Activated T-helper 17 cell treated with anti-CD3 and anti-CD28 coated beads, Interleukin-2, amount 50 U/mL, for 72 hours (primary cell): ENCODE data around the gene PLCL2. TPM values are rescaled to one million over a fixed set of nuclear protein-coding genes. Genes with fewer than 3 reads are reported as not detected.

Experiments
- ATAC-seq: fragments of 150-1000 bp; cut with Tn5 transposase; replicated peaks from 2 replicates; pipeline ENCODE4 v1.10.0; 2021; ENCODE audit warnings: mild to moderate bottlenecking, moderate library complexity
- H3K27ac Mint-ChIP-seq: one replicate; pipeline ENCODE4 v1.8.0; 2022; ENCODE audit warnings: mixed read lengths
- H3K27me3 Mint-ChIP-seq: one replicate; pipeline ENCODE4 v1.8.0; 2022; ENCODE audit warnings: mixed read lengths
- H3K36me3 Mint-ChIP-seq: one replicate; pipeline ENCODE4 v1.8.0; 2022; ENCODE audit warnings: low read depth, mild to moderate bottlenecking, mixed read lengths
- H3K4me1 Mint-ChIP-seq: one replicate; pipeline ENCODE4 v1.8.0; 2022; ENCODE audit warnings: mixed read lengths
- H3K4me3 Mint-ChIP-seq: one replicate; pipeline ENCODE4 v1.8.0; 2022; ENCODE audit warnings: mild to moderate bottlenecking, mixed read lengths
- H3K9me3 Mint-ChIP-seq: one replicate; pipeline ENCODE4 v1.8.0; 2022; ENCODE audit warnings: mixed read lengths
- total RNA-seq, 2 donors: library from RNA; stranded (reverse); gene quantifications; one replicate each; pipeline ENCODE4 v1.2.3, GENCODE V29; 2022

PLCL2 gene
- total RNA-seq, 2 donors from 2014 or later, result 15.1 to 16.2 TPM

DNA sequence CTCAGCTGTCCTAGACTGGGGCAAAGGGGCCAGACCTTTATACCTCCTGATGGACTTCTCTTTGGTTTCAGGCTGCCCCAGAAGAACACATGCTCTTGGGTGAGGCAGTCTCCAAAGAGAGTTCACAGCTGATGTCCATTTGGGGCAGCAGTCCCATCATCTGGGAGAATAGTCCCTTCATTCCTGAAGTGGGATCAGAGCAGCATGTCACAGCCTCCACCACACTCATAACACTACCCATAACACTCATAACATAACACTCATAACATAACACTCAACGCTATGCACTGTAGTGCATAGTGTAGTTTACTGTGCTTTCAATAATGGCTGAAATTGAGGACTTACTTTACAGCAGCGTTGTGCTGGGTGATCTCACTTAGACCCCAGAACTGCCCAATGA lies 36.7 kb upstream of the PLCL2 start:
- Mint-ChIP-seq H3K27ac (peak overlapping the region; percentile 34), H3K9me3 (peaks cover 6% of the 10 kb centered on the region), H3K36me3 (no peaks in the 10 kb centered on the region)

DNA sequence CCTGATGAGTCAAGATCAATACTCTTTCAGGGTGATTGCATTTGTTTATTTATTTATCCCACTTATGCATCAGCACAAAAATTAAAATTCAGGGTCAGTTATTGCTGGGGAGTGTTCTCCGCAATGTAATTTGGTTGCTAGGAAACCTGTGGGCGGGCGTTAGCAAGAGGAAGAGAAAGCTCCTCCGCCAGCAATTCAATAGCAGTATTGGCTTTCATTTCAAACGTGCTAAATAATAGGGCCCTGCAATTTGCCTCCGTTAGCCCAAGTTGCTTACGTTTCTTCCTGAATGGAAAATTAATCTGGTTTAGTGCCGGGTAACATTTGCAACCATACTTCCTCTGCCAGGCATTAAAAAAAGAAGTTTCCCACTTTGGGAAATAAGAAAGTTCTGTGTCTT lies 35.5 kb upstream of the PLCL2 start:
- Mint-ChIP-seq H3K4me1 (peaks cover 33% of the 10 kb centered on the region), H3K36me3 (no peaks in the 10 kb centered on the region), H3K4me3 (peak overlapping the region; percentile 71), H3K27ac (peak overlapping the region; percentile 87), H3K9me3 (peaks cover 6% of the 10 kb centered on the region), H3K27me3 (no peaks in the 10 kb centered on the region)
- ATAC-seq, result peak; percentile 65

More for the DNA sequence above, 36.7 kb upstream of the PLCL2 start:
- no peaks in the 10 kb centered on the region for H3K27me3 Mint-ChIP-seq
- ATAC-seq, result peak; percentile 92
- H3K4me1 Mint-ChIP-seq, result peaks cover 34% of the 10 kb centered on the region
- peak overlapping the region; percentile 29 for H3K4me3 Mint-ChIP-seq

DNA sequence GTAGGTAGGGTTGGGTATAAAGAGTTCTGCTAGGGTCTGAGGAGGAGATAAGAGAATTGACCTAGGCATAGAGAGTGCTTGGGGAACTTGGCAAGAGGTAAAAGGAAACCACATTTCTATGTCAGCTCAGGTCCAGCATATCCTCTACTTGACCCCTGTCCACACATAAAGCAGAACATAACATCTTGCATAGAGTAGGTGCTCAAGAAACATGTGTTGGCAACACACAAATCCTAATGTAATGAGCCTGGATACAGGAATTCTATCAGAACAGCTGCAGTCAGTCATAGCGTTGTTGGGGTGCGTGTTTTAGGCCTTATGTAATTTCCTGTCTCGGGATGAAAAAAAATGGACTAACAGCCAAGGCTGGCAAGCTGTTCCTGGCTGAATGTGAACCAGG lies 35.0 kb upstream of the PLCL2 start:
- ATAC-seq, result no peak
- H3K27ac Mint-ChIP-seq, result peak overlapping the region; percentile 87
- peaks cover 31% of the 10 kb centered on the region for H3K4me1 Mint-ChIP-seq
- H3K36me3 Mint-ChIP-seq, result no peaks in the 10 kb centered on the region
- peak overlapping the region; percentile 71 for H3K4me3 Mint-ChIP-seq
- H3K27me3 Mint-ChIP-seq, result no peaks in the 10 kb centered on the region
- H3K9me3 Mint-ChIP-seq, result peaks cover 6% of the 10 kb centered on the region

DNA sequence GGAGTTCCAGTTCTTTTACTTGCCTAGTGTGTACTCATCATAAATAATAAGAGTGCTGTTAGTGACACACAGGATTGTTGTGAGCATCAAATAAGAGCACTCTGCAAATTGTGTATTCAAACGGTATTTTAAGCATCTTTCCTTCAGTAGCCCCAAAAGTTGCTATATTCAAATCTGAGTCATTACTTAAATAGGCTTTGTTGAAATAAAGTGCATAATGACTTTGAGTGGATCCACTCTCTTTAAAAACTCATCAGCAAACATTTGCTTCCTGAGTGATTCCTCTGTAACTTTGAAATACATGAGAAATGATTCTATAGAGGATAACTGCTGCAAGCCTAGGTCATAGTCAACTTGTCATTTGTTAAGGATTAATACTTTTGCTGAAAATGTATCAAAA lies 29.3 kb upstream of the PLCL2 start:
- H3K4me3 Mint-ChIP-seq, result no peak overlapping the region
- H3K27me3 Mint-ChIP-seq, result no peaks in the 10 kb centered on the region
- no peak overlapping the region for H3K27ac Mint-ChIP-seq
- no peak for ATAC-seq
- H3K36me3 Mint-ChIP-seq, result no peaks in the 10 kb centered on the region
- peaks cover 1% of the 10 kb centered on the region for H3K4me1 Mint-ChIP-seq
- peaks cover under 1% of the 10 kb centered on the region for H3K9me3 Mint-ChIP-seq

DNA sequence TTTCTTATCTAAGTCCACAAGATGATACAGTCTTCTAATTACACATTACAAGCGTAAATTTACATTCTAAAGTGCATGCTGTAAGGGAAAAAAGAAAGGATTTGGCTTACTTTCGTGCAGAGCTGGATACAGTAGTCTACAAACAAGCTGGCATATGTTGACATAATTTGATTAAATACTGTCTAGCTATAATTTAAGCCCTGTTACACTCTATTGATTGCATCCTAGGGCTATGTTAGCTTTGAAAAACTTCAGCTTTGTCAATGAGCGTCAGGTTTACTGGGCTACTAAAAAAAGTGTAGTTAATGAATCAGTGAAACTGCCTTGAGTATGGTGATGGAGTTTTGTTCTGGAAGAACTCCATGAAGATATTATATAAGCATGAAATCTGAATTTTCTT lies 24.5 kb upstream of the PLCL2 start:
- H3K36me3 Mint-ChIP-seq, result no peaks in the 10 kb centered on the region
- H3K27ac Mint-ChIP-seq, result no peak overlapping the region
- ATAC-seq, result no peak
- H3K4me3 Mint-ChIP-seq, result no peak overlapping the region
- no peaks in the 10 kb centered on the region for H3K4me1 Mint-ChIP-seq
- H3K9me3 Mint-ChIP-seq, result no peaks in the 10 kb centered on the region
- H3K27me3 Mint-ChIP-seq, result no peaks in the 10 kb centered on the region

DNA sequence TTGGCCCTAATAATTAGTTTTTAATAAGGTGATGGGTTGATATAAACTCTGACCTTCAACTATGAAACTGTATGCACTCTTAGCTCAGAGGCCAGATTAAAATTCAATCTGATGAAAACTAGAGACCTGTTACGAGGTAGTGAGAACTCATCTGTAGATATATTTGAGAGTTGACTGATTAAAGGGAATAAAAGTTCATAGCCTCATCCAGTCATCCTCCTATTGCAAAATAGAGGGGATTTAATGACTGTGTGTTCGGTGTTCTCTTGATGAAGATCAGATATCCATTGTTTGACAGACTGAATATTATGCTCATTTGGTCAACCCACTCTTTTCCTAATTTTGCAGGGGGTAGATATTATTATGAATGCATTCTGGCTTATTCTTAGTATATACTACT lies 23.3 kb upstream of the PLCL2 start:
- Mint-ChIP-seq H3K4me1 (peaks cover 3% of the 10 kb centered on the region), H3K36me3 (no peaks in the 10 kb centered on the region), H3K27me3 (no peaks in the 10 kb centered on the region), H3K4me3 (no peak overlapping the region), H3K27ac (no peak overlapping the region), H3K9me3 (no peaks in the 10 kb centered on the region)
- no peak for ATAC-seq

DNA sequence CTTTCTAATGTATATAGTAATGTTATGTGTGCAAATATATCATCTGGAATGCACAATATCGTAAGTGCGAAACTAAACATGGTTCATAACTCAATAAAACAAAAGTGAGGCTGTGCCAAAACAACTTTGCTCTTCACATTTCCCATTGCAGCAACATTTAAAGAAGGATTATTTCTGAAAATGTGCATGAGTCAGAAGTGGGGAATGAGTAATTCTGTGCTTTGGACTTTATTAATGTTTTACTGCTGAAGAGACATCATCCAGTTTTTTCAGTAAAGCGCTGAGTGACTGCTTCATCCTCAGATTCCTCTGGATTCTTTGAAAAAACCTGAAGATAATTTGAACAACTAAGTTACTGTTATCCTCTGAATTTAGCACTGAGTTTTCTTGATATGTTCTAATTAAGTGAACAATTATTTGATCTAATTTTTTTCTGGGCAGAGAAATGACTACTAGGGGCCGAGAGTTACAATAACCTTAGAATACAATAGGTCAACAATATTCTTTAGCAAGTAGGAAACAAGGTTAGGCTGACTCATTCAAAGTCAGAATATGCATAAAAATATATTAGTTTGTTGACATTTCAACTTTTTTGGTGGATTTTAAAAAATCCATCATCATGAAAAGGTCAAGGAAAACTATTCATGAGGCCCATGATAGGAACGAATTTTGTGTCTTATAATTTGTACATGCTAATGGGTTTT lies 20.0 kb upstream of the PLCL2 start:
- H3K36me3 Mint-ChIP-seq, result no peaks in the 10 kb centered on the region
- H3K27ac Mint-ChIP-seq, result no peak overlapping the region
- H3K4me1 Mint-ChIP-seq, result peaks cover 6% of the 10 kb centered on the region
- no peak overlapping the region for H3K4me3 Mint-ChIP-seq
- H3K9me3 Mint-ChIP-seq, result no peaks in the 10 kb centered on the region
- no peaks in the 10 kb centered on the region for H3K27me3 Mint-ChIP-seq
- peak; percentile 21 for ATAC-seq

DNA sequence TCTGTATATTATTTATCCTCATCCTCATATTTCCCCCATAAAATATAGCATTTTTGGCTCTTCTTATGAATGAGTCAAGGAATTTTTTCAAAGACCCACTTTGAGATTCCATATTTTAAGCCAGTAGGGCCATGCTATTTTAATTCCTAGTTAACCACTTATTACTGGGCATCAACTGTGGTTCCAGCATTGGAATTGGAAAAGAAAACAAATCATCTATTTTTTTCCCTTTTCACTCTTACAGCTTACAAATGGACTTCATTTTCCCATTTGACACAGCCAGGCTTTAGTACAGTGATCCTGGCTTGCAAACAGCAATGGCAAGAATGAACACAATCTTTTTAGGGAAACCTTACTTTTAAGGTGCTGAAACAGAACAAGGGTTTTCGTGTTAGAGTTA lies 19.4 kb upstream of the PLCL2 start:
- no peak for ATAC-seq
- Mint-ChIP-seq H3K27me3 (no peaks in the 10 kb centered on the region), H3K4me3 (no peak overlapping the region), H3K36me3 (no peaks in the 10 kb centered on the region), H3K4me1 (peaks cover 6% of the 10 kb centered on the region), H3K27ac (no peak overlapping the region), H3K9me3 (no peaks in the 10 kb centered on the region)

DNA sequence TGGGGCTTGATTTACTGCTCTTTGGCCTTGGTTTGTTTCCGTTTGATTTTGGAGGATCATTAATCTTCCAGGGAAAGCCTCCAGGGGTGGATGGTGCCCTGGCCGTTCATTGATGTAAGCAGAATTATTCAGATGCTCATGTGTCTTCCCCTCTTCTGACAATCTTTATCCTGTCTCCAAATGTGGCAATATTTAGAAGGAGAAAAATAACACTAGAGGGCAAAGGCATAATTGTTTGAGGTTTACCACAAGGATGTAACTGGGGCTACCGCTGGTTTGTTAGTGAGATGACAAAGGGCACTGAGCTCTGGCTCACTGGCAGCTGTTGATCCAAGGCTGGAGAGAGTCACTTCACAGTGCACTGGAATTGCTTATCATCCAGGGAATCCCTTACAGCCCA lies 18.2 kb upstream of the PLCL2 start:
- peak; percentile 58 for ATAC-seq
- no peaks in the 10 kb centered on the region for H3K36me3 Mint-ChIP-seq
- H3K9me3 Mint-ChIP-seq, result no peaks in the 10 kb centered on the region
- H3K4me3 Mint-ChIP-seq, result no peak overlapping the region
- H3K4me1 Mint-ChIP-seq, result peaks cover 6% of the 10 kb centered on the region
- H3K27me3 Mint-ChIP-seq, result no peaks in the 10 kb centered on the region
- H3K27ac Mint-ChIP-seq, result no peak overlapping the region

DNA sequence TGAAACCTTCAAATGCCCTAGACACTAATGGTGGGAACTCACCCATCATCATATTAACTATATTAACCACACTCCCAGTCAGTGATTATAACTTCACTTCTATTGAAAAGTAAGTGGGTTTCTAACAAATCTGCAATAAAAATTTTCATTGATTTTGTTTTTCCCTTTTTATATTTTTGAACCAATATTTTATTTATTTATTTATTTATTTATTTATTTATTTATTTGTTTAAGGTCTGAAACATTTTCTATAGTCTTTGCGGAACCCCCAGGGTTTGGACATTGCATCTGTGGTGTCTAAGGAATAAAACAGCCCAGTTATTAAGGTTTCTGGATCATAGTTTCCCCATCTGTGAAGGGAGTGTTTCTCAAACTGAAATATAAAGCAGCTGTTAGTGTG lies 16.2 kb upstream of the PLCL2 start:
- Mint-ChIP-seq H3K4me3 (no peak overlapping the region), H3K4me1 (peaks cover 6% of the 10 kb centered on the region)

DNA sequence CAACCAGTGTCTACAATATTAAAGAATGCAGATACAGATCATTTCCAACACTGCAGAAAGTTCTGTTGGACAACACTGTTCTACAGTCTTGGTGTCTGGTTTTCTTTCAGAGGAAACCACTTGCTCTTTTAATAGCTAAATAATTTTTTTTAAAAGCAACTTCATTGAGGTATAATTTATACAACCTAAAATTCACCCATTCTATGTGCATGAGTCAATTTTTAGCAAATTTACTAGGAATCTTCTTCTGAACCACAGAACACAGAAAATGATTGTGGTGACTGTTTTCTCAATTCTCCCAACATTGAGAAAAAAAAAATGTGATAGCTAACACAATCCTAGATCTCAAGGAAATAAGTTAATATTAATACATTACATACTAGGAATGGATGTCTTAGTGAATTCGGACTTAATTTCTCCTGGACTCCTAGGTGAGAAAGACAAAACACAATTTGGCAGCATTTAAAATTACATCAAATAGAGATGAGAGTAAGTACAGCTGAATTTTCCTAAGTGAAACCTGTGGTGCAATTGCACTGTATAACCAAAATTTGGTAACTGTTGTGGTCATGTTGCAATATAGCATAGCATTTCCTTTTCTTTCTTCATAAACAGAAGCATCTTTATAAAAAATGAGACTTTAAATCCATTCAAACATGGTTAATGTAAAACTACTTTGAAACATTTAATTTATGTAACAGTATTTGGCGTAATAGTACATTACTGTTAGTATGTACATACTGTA lies 15.3 kb upstream of the PLCL2 start:
- Mint-ChIP-seq H3K27ac (no peak overlapping the region), H3K36me3 (no peaks in the 10 kb centered on the region), H3K27me3 (peaks cover 9% of the 10 kb centered on the region), H3K9me3 (no peaks in the 10 kb centered on the region), H3K4me3 (no peak overlapping the region), H3K4me1 (peaks cover 6% of the 10 kb centered on the region)
- no peak for ATAC-seq

More for the DNA sequence above, 16.2 kb upstream of the PLCL2 start:
- H3K27ac Mint-ChIP-seq, result no peak overlapping the region
- no peak for ATAC-seq
- H3K36me3 Mint-ChIP-seq, result no peaks in the 10 kb centered on the region
- no peaks in the 10 kb centered on the region for H3K9me3 Mint-ChIP-seq
- H3K27me3 Mint-ChIP-seq, result peaks cover 9% of the 10 kb centered on the region

DNA sequence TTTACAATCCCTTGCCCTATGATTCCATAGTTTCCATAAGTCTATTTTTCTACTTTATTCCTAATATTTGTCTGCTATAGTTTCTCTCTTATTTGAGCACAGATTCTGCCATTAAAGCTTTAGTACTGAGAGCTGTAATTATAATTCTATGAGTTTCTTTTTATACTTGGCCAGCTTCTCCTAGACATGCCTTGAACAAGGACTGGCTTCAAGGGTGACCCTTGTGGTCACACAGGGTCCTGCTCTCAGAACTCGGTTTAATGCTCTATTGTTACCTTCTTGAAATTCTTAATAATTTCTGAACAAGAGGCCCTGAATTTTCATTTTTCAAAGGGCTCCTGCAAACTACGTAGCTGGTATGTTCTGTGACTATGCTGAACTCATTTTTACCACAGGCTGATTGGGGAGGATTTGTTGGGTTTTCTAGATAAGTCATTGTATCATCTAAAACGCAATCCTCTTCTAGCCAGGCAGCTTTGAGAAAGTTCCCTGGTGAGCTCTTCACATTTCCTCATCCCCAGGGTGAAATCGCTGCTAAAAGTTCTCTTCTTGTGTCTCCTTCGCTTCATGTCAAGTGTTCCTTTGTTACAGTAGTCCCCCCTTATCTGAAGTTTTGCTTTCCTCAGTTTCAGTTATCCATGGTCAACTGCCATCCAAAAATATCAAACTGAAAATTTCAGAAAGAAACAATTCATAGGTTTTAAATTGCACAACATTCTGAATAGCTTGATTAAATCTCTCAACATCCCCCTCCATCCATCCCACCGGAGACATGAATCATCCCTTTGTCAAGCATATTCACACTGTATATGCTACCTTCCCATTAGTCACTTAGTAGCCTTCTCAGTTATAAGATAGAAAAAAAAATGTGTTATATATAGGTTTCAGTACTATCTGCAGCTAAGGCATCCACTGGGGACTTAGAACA lies 12.6 kb upstream of the PLCL2 start:
- H3K4me1 Mint-ChIP-seq, result no peaks in the 10 kb centered on the region
- no peaks in the 10 kb centered on the region for H3K36me3 Mint-ChIP-seq
- no peak overlapping the region for H3K4me3 Mint-ChIP-seq
- no peak for ATAC-seq
- no peaks in the 10 kb centered on the region for H3K9me3 Mint-ChIP-seq
- H3K27ac Mint-ChIP-seq, result no peak overlapping the region
- peaks cover 9% of the 10 kb centered on the region for H3K27me3 Mint-ChIP-seq

DNA sequence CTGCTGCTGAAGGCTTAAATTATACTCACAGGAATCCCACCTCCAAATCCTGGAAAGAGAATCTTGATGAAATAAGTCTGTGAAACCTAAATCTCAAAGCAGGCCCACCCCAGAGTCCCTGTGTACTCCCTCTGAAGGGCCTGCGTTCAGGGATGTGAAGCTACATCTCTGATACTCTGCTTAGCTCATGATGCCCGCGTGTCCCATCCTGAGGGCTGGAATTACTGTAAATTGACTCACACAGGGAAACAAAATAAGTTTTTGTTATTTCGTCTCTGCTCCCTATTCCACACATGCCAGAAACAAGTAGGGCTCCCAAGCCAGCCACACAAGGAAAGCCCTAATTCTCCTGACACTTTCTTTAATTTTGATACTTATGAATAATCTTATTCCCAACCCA lies 10.9 kb upstream of the PLCL2 start:
- H3K4me3 Mint-ChIP-seq, result no peak overlapping the region
- H3K27me3 Mint-ChIP-seq, result peaks cover 9% of the 10 kb centered on the region
- H3K27ac Mint-ChIP-seq, result no peak overlapping the region
- ATAC-seq, result no peak
- no peaks in the 10 kb centered on the region for H3K9me3 Mint-ChIP-seq
- H3K4me1 Mint-ChIP-seq, result no peaks in the 10 kb centered on the region
- no peaks in the 10 kb centered on the region for H3K36me3 Mint-ChIP-seq

DNA sequence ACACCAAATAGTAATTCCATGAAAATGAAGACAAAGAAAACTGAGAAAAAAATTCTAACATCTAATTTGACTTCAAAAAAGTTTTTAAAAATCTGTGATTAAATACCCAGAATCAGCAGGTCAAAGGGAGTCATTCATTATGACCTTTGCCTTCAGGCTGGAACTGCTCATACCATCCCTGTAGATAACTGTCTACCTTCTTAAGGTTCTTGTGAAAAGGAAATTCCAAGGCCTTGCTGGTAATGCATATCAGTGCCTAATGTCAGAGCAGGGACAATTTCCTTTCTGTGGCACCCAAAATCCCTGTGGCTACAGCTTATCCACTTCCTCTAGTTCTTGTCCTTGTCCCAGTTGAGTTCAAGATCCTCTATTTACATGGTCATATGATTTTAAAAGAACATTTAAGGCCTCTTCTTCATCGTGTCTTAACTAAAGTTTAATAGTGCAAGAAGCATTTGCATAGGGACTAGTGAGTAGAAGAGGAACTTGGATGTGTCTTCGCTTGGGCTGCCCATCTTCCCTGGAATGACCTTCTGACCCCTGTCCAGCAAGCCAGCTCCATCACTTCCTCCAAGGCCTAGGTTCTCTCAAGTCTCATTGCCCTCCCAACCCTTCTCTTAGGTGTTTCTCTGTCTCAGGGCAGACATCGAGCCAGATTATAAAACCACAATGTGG lies 8.7 kb upstream of the PLCL2 start:
- H3K27me3 Mint-ChIP-seq, result peaks cover 9% of the 10 kb centered on the region

More for the DNA sequence above, 8.7 kb upstream of the PLCL2 start:
- Mint-ChIP-seq H3K9me3 (no peaks in the 10 kb centered on the region), H3K27ac (no peak overlapping the region), H3K4me1 (no peaks in the 10 kb centered on the region), H3K4me3 (no peak overlapping the region), H3K36me3 (no peaks in the 10 kb centered on the region)
- ATAC-seq, result no peak
